Ureter (tissue), 1 donor: ENCODE data around the gene NAIP. TPM values are rescaled to one million over a fixed set of nuclear protein-coding genes. Genes with fewer than 3 reads are reported as not detected.

ENCODE experiments used
- total RNA-seq: library from RNA; stranded (reverse); gene quantifications from one replicate; pipeline ENCODE4 v1.2.4, GENCODE V29; 2023
- donor health status: DM: yes; HTN: yes; CAD: no.

NAIP gene
- total RNA-seq, 1 donor from 2014 or later = 30.5 TPM

Other genes with a start within 250 kb of the NAIP start
- gene SERF1A, start 124.7 kb downstream of the NAIP start, total RNA-seq = 10.3 TPM
- 64.1 TPM for gene SMN1, start 100.3 kb downstream of the NAIP start, total RNA-seq
- gene GTF2H2, start 42.3 kb upstream of the NAIP start, total RNA-seq = 39.5 TPM